ENCODE measurements around the gene HCN3.

- TF ChIP-seq CTCF (IDR thresholded peaks at IDR 0.05) (no peak), POLR2A (IDR thresholded peaks at IDR 0.05) (no peak)
Observed at GRCh38 chr1:155297384-155297783, 20.1 kb downstream of the HCN3 start.

All from testis (tissue), 2 donors.